ENCODE results near the gene LRRC14B.
"Not testable (repeated sequence)": the region's sequence is repeated elsewhere in the genome, so short reads cannot be mapped to it uniquely, and the experiment has no call there.

Gene LRRC14B

DNA sequence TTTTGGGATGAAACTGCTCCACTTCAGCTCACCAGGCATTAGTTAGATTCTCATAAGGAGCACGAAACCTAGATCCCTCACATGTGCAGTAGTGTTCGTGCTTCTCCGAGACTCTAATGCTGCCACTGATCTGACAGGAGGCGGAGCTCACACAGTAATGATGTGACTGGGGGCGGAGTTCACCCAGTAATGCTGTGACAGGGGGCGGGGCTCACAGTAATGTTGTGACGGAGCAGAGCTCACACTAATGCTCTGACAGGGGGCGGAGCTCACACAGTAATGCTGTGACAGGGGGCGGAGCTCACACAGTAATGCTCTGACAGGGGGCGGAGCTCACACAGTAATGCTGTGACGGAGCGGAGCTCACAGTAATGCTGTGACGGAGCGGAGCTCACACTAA lies 27.1 kb upstream of the LRRC14B start:
- Mint-ChIP-seq H3K9me3 (no peaks in the 10 kb centered on the region), H3K4me1 (no peaks in the 10 kb centered on the region), H3K4me3 (no peak overlapping the region), H3K27ac (no peak overlapping the region), H3K36me3 (no peaks in the 10 kb centered on the region), H3K27me3 (peaks cover 10% of the 10 kb centered on the region)
- DNase-seq (ENCODE audit: low spot score in 2 of 2) (no peak), ATAC-seq (ENCODE audit: low read depth) (no peak)

DNA sequence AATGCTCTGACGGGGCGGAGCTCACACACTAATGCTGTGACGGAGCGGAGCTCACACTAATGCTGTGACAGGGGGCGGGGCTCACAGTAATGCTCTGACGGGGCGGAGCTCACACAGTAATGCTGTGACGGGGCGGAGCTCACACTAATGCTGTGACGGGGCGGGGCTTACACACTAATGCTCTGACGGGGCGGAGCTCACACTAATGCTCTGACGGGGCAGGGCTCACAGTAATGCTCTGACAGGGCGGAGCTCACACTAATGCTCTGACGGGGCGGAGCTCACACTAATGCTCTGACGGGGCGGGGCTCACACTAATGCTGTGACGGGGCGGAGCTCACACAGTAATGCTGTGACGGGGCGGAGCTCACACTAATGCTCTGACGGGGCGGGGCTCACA lies 26.5 kb upstream of the LRRC14B start:
- H3K4me1 Mint-ChIP-seq; H3K27ac Mint-ChIP-seq; H3K36me3 Mint-ChIP-seq; DNase-seq (ENCODE audit: low spot score in 2 of 2); H3K4me3 Mint-ChIP-seq; ATAC-seq (ENCODE audit: low read depth); H3K27me3 Mint-ChIP-seq; H3K9me3 Mint-ChIP-seq: not testable (repeated sequence)

DNA sequence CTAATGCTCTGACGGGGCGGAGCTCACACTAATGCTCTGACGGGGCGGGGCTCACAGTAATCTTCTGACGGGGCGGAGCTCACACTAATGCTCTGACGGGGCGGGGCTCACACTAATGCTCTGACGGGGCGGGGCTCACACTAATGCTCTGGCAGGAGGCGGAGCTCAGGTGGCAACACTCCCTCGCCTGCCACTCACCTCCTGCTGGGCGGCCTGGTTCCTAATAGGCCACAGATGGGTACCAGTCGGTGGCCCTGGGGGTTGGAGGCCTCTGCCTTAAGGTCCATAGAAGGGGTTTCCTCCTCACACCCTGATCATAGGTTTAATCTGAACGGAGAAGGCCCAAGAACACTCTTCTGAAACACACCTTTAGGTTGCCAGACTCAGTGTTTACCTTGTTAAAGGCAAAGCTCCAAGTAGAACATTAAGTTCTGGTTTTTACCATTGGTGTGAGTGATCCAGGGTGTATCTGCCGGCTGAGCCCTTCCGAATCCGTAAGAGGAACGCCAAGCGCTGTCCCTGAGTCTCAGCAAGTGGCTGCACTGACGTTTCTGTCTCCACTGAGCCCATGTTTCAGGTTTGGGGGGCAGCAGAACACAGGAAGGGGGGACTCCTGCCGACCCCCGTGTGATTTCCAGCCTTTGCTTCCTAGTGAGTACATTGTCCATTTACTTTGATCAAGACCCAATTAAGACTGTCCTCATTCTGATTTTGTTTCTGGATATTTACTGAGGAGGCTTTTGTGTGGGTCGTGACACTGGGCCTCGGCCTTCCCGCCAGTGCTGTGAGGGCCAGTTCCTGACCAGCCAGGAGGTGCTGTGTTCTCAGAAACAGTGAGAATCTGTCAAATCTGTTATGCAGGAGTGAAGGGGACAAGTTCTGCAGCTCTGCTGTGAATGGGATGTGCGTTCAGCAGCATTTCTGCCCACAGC lies 24.6 kb upstream of the LRRC14B start:
- no peak for DNase-seq (ENCODE audit: low spot score in 2 of 2)
- ATAC-seq (ENCODE audit: low read depth): no peak
- Mint-ChIP-seq H3K36me3 (no peaks in the 10 kb centered on the region), H3K9me3 (no peaks in the 10 kb centered on the region), H3K4me3 (no peak overlapping the region), H3K4me1 (no peaks in the 10 kb centered on the region), H3K27ac (no peak overlapping the region), H3K27me3 (no peaks in the 10 kb centered on the region)

DNA sequence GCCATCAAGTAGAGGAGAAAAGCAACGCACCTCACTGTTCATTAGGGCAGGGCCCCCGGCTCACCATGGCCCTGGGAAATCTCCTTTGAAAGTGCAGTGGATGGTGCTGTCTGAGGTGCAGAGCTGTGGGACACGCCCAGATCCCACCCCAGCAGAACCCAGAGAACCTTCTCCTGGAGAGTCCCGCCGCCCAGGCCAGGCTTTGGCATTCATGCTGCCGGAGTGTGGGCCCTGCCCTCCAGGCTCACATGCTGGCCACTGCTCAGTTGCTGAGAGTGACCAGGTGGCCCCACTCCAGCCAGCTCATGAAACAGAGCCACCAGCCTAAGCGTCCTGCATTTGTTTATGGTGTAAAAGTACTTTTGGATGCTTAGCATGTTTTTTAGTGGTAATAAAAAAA lies 23.8 kb upstream of the LRRC14B start:
- Mint-ChIP-seq H3K27ac (no peak overlapping the region), H3K27me3 (no peaks in the 10 kb centered on the region), H3K4me3 (no peak overlapping the region), H3K36me3 (no peaks in the 10 kb centered on the region), H3K9me3 (no peaks in the 10 kb centered on the region), H3K4me1 (no peaks in the 10 kb centered on the region)
- DNase-seq (ENCODE audit: low spot score in 2 of 2) (no peak), ATAC-seq (ENCODE audit: low read depth) (no peak)

GRCh38 chr5:167982-168660 lies 23.2 kb upstream of the LRRC14B start:
- DNase-seq (ENCODE audit: low spot score in 2 of 2) (no peak), ATAC-seq (ENCODE audit: low read depth) (no peak)
- Mint-ChIP-seq H3K27ac (no peak overlapping the region), H3K36me3 (no peaks in the 10 kb centered on the region), H3K4me3 (no peak overlapping the region), H3K4me1 (no peaks in the 10 kb centered on the region), H3K27me3 (peaks cover 3% of the 10 kb centered on the region), H3K9me3 (no peaks in the 10 kb centered on the region)

GRCh38 chr5:169071-169727 lies 22.1 kb upstream of the LRRC14B start:
- peaks cover 9% of the 10 kb centered on the region for H3K27me3 Mint-ChIP-seq
- no peaks in the 10 kb centered on the region for H3K9me3 Mint-ChIP-seq
- no peak overlapping the region for H3K4me3 Mint-ChIP-seq
- no peak for ATAC-seq (ENCODE audit: low read depth)
- no peaks in the 10 kb centered on the region for H3K4me1 Mint-ChIP-seq
- DNase-seq (ENCODE audit: low spot score in 2 of 2): no peak
- no peaks in the 10 kb centered on the region for H3K36me3 Mint-ChIP-seq
- H3K27ac Mint-ChIP-seq: no peak overlapping the region

- DNase-seq (ENCODE audit: low spot score in 2 of 2) (no peak), ATAC-seq (ENCODE audit: low read depth) (no peak)
- no peak overlapping the region for H3K4me3 Mint-ChIP-seq
- H3K36me3 Mint-ChIP-seq: no peaks in the 10 kb centered on the region
- no peaks in the 10 kb centered on the region for H3K9me3 Mint-ChIP-seq
- no peaks in the 10 kb centered on the region for H3K4me1 Mint-ChIP-seq
- H3K27ac Mint-ChIP-seq: no peak overlapping the region
- H3K27me3 Mint-ChIP-seq: peaks cover 9% of the 10 kb centered on the region
Observed at GRCh38 chr5:169728-170094, 21.6 kb upstream of the LRRC14B start.

- DNase-seq (ENCODE audit: low spot score in 2 of 2): no peak
- H3K27ac Mint-ChIP-seq: no peak overlapping the region
- peaks cover 12% of the 10 kb centered on the region for H3K27me3 Mint-ChIP-seq
- no peaks in the 10 kb centered on the region for H3K9me3 Mint-ChIP-seq
- H3K36me3 Mint-ChIP-seq: no peaks in the 10 kb centered on the region
- H3K4me1 Mint-ChIP-seq: no peaks in the 10 kb centered on the region
- H3K4me3 Mint-ChIP-seq: no peak overlapping the region
- ATAC-seq (ENCODE audit: low read depth): no peak
Observed at GRCh38 chr5:170971-171800, 20.1 kb upstream of the LRRC14B start.

DNA sequence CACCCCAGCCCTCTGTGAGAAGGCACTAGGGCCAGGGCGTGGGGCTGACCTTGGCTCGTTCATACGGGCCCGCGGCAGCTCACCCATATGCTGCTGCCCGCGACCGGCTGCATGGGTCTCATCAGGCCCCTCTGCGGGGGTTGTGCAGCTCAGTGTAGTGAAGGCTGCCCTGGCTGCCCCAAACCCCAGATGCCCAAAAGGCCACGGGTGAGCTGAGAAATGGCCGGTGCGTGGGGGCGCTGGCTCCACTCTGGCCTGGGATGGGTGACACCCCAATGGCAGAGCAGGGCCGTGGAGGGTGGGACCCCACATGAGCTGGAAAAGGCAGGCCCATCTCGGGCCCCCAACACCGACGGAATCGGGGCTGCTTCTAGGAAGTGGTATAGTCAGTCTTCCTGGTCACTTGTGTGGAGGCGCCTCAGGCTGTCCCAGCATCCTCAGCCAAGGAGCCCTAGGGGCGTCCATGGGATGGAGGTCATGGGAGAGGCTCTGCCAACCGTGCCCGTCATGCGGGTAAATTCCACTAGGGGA lies 19.4 kb upstream of the LRRC14B start:
- Mint-ChIP-seq H3K27ac (no peak overlapping the region), H3K27me3 (peaks cover 12% of the 10 kb centered on the region), H3K36me3 (no peaks in the 10 kb centered on the region), H3K4me1 (no peaks in the 10 kb centered on the region), H3K9me3 (no peaks in the 10 kb centered on the region), H3K4me3 (no peak overlapping the region)
- ATAC-seq (ENCODE audit: low read depth) (no peak), DNase-seq (ENCODE audit: low spot score in 2 of 2) (no peak)

- Mint-ChIP-seq H3K36me3 (no peaks in the 10 kb centered on the region), H3K4me1 (no peaks in the 10 kb centered on the region)
Observed at GRCh38 chr5:172421-172820, 18.9 kb upstream of the LRRC14B start.

GRCh38 chr5:172841-173251 lies 18.4 kb upstream of the LRRC14B start:
- no peaks in the 10 kb centered on the region for H3K9me3 Mint-ChIP-seq
- H3K4me1 Mint-ChIP-seq: no peaks in the 10 kb centered on the region
- DNase-seq (ENCODE audit: low spot score in 2 of 2) (no peak), ATAC-seq (ENCODE audit: low read depth) (no peak)
- peaks cover 12% of the 10 kb centered on the region for H3K27me3 Mint-ChIP-seq
- H3K36me3 Mint-ChIP-seq: no peaks in the 10 kb centered on the region
- no peak overlapping the region for H3K4me3 Mint-ChIP-seq
- no peak overlapping the region for H3K27ac Mint-ChIP-seq

More at GRCh38 chr5:172421-172820, 18.9 kb upstream of the LRRC14B start:
- no peak for ATAC-seq (ENCODE audit: low read depth)
- DNase-seq (ENCODE audit: low spot score in 2 of 2): no peak
- Mint-ChIP-seq H3K9me3 (no peaks in the 10 kb centered on the region), H3K27me3 (peaks cover 12% of the 10 kb centered on the region), H3K27ac (no peak overlapping the region), H3K4me3 (no peak overlapping the region)

GRCh38 chr5:173392-174290 lies 17.7 kb upstream of the LRRC14B start:
- H3K9me3 Mint-ChIP-seq: no peaks in the 10 kb centered on the region
- no peak for DNase-seq (ENCODE audit: low spot score in 2 of 2)
- H3K27ac Mint-ChIP-seq: no peak overlapping the region
- H3K4me3 Mint-ChIP-seq: no peak overlapping the region
- H3K4me1 Mint-ChIP-seq: no peaks in the 10 kb centered on the region
- no peaks in the 10 kb centered on the region for H3K36me3 Mint-ChIP-seq
- peaks cover 12% of the 10 kb centered on the region for H3K27me3 Mint-ChIP-seq
- ATAC-seq (ENCODE audit: low read depth): no peak

DNA sequence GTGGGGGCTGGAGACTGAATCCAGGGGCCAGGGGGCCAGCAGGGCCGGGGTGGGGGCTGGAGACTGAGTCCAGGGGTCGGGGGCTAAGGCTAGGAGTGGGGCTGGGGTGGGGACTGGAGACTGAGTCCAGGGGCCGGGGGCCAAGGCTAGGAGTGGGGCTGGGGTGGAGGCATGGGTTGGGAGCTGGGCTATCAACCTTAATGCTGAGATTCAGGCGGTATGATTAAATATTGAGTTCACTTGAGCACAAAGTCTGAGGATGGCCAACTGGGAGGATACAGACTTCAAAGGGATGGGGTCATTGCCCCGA lies 17.0 kb upstream of the LRRC14B start:
- Mint-ChIP-seq H3K27me3 (peaks cover 12% of the 10 kb centered on the region), H3K27ac (no peak overlapping the region), H3K4me3 (no peak overlapping the region), H3K9me3 (no peaks in the 10 kb centered on the region), H3K36me3 (no peaks in the 10 kb centered on the region), H3K4me1 (no peaks in the 10 kb centered on the region)
- DNase-seq (ENCODE audit: low spot score in 2 of 2) (no peak), ATAC-seq (ENCODE audit: low read depth) (no peak)

Data from memory B cell (primary cell).